HG02763 (cell line): ENCODE measurements around the gene MTURN.

Experiments
- ATAC-seq: cut with Tn5 transposase; IDR thresholded peaks from one replicate; pipeline ENCODE4 v1.9.1; 2021; ENCODE audit warnings: mild to moderate bottlenecking, moderate library complexity; ENCODE audit not compliant: unreplicated experiment

Gene MTURN

GRCh38 chr7:30159698-30160143, 24.9 kb downstream of the MTURN start:
- no peak for ATAC-seq

- ATAC-seq, result no peak
Measured at GRCh38 chr7:30160329-30160728, 25.5 kb downstream of the MTURN start.

GRCh38 chr7:30162133-30162532, 27.3 kb downstream of the MTURN start:
- no peak for ATAC-seq

DNA sequence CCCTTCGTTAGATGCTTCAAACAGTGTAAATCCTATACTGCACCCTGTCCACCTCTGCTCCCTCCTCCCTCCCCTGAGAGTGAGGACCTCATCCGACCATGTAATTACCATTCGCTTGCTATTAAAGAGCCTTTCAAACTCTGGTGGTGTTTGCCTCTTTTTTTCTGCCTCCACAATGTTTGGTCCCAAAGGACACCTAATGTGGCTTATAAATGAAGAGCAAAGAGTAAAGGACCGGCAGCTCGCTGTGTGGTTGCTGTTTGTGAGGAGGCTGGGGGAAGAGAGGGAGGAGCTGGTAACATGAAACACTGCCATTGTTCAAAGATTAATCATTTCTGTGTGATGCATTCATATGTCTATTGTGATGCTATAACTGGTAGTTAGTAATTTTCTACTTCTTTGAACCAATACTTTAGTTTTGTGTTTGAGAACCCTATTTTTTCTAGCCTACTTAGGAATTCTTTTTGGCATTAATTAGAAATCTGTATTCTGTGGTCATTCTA, 27.9 kb downstream of the MTURN start:
- ATAC-seq, result no peak

DNA sequence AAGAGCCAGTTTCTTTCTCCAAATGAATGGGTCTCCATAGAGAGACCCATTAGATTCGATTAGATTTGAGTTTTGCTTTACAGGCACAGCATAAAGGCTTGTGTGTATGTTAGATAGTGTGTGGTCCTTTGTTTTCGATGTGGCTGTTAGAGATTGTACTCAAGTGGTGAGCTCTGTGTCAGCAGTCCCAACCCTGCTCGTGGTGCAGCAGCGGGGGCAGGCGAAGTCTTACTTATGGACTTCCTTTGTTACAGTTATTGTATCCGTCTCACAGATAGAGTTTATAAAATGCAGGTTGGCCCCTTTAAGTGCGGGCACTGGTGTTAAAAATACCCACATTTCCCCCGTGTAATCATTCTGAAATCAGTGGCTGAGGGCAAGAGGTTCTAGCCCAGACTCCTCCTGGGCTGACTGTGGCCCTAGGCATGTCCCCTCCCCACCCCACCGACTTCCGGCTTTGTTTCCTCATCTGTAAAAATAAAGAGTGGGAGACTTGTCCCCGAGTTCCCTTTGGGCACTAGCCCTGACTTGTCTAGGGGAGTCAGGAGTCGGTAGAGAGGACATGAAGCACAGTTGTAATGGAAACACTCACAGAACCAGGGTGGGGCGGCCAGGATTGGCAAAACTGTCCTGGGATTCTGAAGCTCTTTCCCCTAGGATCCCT, 28.6 kb downstream of the MTURN start:
- ATAC-seq, result peak; percentile 37

GRCh38 chr7:30164567-30164966, 29.8 kb downstream of the MTURN start:
- ATAC-seq, result no peak

- no peak for ATAC-seq
Measured at GRCh38 chr7:30165590-30165989, 30.8 kb downstream of the MTURN start.

DNA sequence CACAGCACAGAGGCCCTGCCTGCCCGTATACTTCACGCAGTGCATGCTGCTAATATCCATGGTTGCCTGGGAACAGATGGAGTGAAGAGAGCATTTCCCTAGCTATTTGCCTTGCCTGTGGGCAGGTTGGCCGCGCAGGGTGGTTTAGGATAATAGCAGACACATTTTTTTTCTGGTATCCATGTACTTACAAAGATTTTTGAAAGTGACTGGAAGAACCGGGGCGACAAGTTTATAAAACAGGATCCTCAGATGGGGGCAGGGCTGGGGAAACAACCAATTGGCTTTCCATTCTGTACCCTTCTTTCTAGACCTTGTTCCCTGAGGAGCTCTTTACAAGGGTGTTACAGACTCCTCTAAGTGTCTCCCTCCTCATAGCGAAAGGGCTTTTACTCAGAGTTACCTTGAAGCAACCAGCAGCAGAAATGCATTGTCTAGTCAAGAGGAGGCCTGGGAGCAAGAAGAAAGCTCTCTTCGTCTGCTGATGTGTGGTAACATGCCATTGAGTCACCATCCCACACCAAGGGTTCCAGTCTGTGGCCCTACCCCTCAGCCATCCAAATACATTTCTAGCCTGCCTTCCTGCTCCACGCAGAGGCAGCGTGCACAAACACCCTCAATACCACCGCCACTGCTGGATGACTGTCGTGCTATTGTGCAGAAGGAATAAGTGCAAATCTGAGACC, 31.5 kb downstream of the MTURN start:
- ATAC-seq, result no peak

DNA sequence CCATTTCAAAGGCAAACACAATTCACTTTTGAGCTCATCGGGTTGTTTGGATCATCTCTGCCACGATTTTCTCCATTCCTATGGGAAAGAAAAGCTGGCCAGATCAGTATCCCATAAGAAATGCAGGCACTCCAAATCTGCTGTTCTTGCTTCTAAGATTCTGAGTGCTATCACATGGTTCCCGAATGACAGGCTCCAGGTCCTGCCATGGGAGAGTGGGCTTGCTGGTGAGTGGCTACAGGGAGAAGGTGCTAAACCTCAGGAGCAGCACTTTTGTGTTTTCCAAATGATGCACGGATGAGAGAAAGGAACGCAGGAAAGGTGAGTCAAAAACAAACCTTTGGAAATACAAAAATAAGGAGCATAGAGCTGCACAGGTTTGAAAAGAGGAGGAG, 32.1 kb downstream of the MTURN start:
- ATAC-seq, result no peak

- ATAC-seq, result no peak
Measured at GRCh38 chr7:30167901-30168300, 33.1 kb downstream of the MTURN start.

DNA sequence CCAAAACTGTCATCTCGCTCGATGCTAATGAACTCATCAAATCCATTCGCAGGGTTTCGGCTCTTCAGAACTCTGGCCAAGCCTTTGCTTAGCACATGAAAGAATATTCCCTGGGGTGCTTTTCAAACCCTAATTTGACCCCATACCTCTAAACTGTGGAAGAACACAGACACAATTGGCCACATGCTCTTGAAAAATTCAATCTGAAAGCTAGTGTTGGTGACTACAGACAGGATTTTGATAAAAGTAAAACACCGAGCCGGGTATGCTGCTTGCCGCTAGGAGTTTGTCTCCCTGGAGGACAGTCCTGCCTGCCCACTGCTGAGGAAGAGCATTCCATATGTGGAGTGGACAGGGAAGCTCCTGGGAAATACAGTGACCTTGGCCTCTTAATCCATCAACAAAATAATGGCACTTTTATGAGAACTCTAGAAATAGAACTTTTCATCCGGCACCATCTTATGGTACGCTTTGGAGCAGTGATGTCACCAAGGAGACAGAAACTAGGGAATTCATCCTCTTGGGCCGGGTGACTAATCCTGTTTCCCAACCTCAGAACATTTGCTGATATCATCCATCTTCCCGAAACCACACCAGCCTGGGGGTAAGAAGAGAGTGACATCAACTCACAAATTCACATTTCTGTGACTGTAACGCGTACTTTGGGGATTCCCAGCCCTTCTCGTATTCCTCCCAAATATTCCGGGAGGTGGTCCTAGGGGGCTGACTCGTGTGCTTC, 34.2 kb downstream of the MTURN start:
- ATAC-seq, result no peak

- ATAC-seq, result no peak
Measured at GRCh38 chr7:30169579-30169978, 34.8 kb downstream of the MTURN start.

- ATAC-seq, result no peak
Measured at GRCh38 chr7:30170476-30171205, 35.9 kb downstream of the MTURN start.

- ATAC-seq, result no peak
Measured at GRCh38 chr7:30171766-30172447, 37.1 kb downstream of the MTURN start.

DNA sequence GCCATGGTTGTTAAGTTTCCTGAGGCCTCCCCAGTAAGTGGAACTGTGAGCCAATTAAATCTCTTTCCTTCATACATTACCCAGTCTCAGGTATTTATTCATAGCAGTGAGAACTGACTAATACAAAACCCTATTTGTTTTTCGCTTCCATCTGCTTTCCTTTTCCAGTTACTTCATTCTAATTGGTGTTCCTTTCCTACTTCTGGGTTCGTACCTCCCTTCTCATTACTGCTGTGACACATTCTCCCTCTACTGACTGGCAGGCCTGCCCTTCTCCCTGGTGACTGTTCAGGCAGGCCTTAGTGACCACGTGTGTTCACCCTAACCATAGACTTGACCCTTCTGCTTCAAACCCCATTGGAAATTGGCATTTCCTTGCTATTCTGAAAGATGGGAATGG, 37.7 kb downstream of the MTURN start:
- no peak for ATAC-seq

DNA sequence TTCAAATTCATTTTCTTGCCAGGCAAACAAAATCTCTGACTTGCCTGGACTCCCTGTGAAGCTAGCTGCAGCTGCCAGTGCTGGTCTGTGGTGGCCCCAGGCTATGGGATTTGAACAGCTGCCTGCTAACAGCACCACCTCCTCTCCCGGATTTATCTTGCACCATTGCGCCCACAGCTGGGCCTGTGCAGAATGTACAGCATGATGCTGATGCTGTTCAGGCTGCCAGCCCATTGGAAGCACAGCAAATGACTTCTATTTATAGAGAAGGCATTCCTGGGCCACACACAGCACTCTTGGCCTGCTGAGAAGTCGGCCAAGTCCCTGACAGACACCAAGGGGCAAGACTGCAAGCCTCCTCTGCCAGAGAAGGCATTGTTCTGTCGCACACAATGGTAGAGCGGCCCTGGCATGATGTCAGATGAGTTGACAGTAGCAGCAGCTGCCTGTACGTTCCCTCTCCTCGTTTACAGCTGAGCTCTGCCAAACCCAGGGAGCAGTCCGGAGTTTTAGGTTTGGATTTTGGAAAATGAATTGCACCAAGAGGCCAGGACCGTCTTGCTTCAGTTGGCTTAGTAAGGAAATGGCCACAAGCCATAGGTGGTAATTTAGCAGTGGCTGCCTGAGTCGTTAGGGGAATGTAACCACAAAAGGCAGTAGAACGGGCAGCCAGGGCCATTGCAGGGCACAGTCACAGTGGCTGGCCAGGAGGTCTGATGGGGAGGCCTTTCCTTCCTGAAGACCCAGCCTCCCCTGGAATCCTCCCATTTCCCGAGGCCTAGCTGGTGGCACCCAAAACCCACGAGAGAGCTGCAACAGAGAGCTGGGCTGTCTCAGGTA, 38.5 kb downstream of the MTURN start:
- no peak for ATAC-seq

- ATAC-seq, result no peak
Measured at GRCh38 chr7:30175180-30175579, 40.4 kb downstream of the MTURN start.

- no peak for ATAC-seq
Measured at GRCh38 chr7:30175636-30176147, 40.9 kb downstream of the MTURN start.

- no peak for ATAC-seq
Measured at GRCh38 chr7:30176463-30177109, 41.8 kb downstream of the MTURN start.
